SK-N-DZ (cell line): ENCODE measurements around the gene LRRC71.

Experiments
- DNase-seq: peaks from one replicate; pipeline ENCODE4 v3.0.0-alpha.2; 2015; ENCODE audit warnings: low spot score
- small RNA-seq, 2 experiments: library from RNA; depleted of rRNA; stranded (forward); fragments of <200 nt; gene quantifications; one replicate each; pipeline ENCODE3, GENCODE V24; 2014

LRRC71 gene

DNA sequence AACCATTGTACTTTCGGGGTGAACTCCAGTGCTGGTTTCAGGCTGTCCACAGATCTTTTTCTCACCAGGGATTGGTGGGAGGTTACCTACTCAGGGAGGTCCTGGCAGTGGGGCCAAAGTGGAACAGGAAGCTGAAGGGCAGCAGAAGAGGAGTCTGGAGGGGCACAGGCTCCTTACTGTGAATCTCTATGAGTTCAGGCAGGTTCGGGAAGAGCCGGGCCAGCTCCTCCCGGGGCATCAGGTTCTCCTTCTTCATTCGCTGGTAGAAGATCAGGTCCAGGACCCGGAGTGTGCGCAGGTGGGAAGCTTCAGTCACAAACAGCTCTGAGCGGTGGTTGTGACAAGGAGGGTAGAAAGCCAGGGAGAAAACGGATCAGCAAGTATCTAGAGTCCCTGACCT, 26.7 kb downstream of the LRRC71 start:
- no peak for DNase-seq

DNA sequence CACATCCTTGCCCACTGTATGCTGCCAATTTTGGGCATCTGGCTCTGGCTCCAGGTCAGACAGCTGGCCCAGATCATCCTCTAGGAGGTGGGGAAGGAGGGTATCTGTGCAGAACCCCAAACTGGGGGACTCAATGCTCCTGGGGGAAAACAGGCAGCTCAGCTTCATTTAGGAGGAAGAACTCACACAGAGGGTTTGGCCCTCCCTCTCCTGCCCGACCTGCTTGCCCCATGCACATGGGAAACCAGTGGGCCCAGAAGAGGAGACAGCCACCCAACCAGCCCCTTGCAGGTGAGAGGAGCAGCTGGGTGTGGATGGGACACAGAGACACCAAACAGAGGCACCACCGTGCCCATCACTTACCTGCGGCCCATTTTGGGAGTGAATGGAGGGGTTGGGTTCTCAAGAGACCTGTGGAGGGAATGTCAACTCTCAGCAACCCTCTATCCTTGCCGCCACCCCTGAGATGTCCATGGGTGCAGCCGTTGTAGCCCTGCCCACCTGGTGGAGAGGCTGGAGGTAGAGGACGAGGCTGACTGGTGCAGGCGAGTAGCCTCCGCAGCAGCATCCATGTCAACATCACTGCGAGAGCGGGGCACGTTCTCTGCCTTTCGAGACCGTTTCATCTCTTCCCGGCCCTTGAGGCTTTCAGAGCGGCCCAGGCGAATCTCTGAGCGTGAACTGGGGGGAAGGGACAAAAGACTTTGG, 27.5 kb downstream of the LRRC71 start:
- DNase-seq, result no peak

DNA sequence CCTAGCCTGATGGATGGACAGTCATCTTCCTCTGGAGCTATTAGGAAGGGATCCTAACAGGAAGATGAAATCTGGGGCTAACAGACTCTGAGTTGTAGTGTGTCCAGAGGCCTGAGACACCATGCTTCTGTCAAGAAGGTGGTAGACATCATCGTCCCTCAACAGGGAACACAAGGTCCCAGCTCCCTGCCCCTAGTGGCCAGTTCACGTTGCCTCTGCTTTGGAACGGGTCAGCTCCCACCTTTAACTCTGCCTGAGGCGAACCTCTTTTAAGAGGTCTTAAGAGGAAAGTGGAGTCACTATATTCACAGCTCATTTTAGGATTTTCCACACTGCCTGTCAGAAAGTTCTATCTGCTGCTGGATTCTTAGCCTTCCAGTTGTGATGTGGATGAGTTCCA, 28.3 kb downstream of the LRRC71 start:
- no peak for DNase-seq

DNA sequence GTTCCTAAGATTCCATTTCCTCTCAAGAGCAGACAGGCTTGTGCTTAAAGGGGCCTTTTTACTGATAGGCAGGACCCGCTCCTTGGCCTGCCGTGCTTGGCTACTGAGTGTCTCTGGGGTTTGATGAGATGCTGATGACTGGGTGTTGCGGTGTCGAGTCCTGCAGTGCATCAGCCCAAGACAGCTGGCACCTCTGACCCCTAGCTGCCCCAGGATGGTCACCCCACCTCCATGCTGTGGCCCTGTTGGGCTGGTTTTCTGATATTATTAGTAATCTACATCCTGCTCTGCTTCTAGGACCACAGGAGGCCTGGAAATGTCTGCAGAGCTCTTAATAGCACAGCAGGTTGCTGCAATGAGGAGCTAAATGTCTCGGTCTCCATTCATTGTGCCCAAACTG, 28.7 kb downstream of the LRRC71 start:
- DNase-seq, result no peak

DNA sequence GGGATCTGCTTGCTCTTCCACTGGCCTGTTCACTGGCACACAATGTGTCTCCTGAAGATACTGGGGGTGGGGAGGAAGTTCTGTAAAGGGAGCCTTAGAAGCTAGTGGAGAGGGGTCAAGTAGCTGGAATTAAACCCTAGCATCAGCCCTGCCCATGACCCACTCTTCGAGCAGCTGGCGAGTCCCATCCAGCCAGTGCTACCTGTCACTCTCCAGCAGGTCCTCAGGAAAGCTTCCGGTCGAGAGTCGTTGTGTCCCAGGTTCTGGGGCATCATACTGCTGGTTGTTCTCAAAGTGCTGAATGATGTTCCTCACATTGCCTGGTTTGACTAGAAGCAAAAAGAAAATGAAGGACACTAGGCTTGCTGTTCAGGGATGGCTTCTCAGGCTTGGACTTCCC, 30.9 kb downstream of the LRRC71 start:
- DNase-seq, result no peak

DNA sequence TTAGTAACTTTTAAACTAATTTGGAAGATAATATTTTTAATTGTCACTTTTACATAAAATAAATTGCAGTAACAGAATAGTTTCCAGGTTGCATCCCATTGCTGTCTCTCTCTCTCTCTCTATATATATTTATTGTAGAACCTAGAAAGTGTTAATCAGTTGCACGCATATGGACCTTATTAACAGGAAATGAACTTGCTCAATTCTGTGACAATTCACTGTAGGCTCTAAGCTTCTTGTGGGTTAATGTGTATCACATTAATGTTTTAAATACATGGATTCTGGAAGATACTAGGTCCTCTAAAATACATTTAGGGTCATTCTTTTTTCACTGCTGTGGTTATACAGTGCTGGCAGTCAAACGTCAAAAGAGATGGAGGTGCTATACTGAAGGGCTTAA, 33.1 kb downstream of the LRRC71 start:
- DNase-seq, result no peak

DNA sequence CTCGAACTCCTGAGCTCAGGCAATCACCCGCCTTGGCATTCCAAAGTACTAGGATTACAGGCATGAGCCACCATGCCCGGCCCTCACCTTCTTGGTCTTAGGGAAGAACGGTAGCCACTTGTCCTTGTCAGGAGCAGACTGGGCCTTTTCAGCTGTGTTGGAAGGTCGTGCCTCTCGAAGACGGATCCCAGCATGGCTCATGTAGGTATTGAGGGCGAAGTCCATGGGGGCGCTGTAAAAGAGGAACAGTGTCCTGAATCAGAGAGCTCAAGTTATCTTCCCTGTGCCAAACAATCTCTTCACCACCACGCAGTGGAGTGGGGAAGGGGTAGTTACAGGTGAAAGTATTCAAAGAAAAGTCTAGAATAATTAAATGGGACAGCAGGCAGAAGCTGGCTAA, 35.9 kb downstream of the LRRC71 start:
- DNase-seq, result no peak

DNA sequence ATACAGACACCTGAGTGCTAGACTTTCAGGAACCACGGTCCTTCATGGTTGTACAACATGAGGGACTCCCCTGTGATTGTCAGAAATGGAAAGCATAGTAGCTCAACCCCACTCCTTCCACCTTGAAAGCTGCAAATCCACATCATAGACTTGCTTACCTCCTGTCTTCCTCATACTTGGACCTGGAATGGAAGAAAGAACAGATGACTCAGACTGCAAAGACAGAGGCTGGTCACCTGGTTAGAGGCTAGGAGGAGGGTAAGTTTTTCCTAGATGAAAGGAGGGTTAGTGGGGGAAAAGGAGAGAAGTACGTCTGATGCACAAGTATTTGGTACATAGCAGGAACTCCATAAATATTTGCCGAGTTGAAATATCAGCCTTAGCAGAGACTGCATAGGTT, 37.2 kb downstream of the LRRC71 start:
- DNase-seq, result no peak

DNA sequence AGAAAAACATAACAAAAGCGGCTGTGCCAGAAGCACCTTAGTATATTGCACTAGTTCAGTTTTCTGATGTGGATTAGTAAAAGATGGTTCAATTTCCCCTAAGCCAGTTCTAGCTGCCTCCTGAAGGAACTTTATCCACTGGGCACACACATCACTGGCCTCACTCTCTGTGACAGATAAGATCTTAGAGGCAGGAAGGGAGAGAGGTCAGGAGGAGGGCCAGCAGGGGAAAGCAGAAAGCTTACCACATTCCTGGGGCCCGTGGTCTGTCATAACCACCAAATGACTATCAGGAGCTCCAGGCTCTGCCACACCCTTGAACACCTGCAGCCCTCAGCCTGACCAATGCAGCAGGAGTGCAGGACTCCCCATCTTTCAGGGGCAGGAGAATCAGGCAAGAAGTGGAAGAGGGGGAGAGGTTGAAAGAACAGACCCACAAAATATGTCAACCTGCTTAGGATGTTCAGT, 37.8 kb downstream of the LRRC71 start:
- no peak for DNase-seq

DNA sequence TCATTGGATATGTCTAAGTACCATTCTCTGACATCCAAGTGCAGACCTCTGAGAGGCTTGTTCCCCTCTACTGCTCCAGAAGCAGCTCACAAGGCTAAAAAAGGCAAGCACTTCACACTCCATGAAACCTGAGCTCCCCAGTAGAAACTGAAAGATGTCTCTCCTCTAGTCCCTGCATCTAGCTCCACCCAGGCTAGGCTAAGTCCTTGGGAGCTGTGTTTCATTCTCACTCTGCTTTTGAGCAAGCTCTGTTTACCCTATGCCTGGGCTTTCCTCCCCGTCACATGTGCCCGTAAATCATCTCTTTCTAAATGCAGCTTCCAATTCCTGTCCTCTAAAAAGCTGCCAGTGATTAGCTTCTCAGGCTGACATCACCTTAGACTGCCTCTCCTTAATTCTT, 39.0 kb downstream of the LRRC71 start:
- no peak for DNase-seq

DNA sequence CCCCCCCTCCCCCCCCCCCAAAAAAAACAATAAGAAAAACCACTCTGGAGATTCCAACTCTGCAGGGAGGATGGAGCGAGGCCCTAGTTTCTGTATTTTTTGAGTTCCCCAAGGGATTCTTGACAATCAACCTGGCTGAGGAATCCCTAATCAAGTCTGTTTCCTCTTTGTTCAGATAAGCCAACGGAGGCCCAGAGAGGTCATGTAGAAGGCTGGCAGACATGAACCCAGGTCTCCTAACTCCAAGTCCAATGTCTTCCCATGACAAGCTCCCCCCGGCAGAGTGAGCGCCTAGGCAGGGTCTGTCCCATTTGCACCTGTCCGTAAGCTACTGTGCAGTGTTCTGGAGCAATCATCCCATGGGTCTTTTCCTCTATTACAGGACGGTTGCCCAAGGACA, 39.5 kb downstream of the LRRC71 start:
- DNase-seq, result no peak

DNA sequence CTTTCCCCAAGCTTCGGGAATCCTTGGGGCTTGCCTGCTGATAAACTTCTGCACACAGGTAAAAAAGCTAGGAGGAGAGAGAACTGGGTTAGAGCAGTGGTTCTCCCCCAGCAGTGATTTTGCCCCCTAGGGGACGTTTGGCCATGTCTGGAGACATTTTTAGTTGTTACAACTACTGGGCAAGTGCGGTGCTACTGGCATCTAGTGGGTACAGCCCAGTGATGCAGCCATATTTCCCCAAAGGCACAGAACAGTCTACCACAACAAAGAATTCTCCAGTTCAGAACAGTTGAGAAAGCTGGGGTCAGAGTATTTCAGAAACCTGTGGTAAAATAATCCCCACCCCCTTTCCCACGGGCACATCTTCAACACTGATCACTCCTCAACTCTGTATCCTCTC, 41.3 kb downstream of the LRRC71 start:
- no peak for DNase-seq

DNA sequence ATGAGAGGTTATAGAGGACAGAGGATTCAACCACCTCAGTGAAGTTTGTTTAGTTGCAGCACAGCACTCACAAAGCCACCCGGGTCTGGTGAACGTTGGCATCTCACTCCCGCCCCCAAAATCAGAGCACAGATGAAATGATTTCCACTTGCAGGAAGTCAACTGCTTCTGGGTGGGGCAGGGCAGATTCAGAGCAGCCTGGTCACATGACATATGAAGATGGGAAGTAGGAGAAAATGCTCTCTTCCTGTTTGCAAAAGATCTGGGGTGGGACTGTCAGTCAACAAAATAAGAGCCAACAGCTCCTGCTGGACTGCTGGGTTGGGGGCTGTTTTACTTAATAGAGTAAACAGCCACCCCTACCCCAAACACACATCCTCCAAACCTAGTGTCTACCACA, 43.2 kb downstream of the LRRC71 start:
- DNase-seq, result no peak

DNA sequence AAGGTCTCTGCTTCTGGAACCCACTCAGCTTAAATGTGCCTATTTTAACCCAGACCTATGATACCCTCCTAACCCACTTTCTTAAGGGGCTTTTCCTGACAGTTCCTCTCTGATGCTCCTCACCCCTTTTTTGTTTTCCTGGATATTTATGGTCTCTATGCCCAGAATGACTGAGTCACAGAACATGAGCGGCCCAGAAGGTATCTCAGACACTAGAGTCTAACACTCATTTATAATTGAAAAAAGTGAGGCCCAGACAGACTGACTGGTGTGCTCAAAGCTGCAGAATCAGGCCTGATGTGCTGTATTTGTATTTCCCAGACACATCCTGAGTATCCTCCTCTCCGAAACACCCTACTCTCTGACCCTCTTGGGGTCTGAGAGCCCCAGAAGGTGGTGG, 44.0 kb downstream of the LRRC71 start:
- DNase-seq, result no peak

DNA sequence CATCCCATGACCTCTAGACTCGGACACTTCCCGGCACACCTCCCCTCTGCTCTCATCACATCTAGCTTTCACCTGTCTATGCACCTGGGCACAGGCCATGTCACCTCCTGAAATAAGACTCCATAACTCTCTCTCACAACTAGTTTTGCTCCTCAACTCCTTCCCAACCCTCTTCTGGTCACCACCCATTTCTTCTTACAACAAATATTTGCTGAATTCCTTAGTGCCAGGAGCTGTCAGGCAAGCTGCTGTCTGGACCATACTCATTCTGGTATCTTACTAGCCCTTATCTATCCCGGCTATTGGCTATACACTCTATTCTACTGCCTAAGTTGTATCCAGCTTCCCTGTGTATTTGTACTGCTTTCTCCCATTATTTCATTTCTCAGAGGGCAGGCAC, 49.1 kb downstream of the LRRC71 start:
- DNase-seq, result no peak

DNA sequence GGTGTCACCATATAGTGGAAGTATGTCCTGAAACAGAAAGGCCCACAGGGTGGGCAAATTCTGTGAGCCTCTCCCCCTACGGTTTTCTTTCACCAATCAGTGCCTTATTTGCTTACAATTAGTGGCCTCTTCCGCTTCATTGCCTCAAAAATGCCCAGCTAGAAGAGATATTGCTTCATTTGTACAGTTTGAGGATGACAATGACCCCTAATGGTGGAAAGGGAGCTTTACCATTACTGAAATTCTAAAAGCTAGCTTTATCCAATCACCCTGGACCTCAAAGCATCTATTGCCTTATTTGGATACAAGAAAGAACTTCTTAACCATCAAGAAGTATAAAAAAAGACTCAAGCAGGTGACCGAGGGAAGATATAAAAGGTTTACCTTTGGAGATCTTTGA, 49.6 kb downstream of the LRRC71 start:
- no peak for DNase-seq

DNA sequence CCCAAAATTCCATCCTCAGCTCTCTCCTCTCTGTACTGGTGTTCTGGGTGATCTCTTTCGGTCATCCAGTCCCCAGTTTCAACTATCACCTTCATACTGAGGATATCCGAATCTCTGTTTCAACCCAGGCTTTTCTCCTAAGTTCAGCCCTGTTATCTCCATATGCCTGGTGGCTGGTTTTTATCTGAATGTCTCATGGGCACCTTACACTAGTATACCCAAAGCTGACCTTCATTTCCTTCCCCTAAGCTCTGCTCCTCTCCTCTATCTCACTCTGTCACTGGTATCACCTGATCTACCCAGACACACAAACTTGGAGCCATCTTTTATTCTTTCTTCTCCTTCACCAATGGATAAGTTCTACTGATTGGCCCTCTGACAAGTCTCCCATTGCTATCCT, 53.0 kb downstream of the LRRC71 start:
- no peak for DNase-seq

DNA sequence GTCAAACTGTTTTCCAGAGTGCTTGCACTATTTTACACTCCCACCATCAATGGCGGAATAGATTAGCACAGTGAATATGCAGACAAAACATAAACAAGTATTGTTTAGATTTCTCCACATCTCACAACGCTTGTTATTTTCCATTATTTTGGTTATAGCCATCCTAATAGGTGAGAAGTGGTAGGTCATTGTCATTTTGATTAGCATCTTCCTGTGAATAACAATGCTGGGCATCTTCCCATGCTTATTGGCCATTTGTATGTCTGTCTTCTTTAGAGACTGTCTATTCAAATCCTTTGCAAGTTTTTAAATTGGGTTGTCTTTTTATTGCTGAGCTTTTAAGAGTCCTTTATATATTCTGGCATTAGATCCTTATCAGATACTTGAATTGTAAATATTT, 54.7 kb downstream of the LRRC71 start:
- no peak for DNase-seq

DNA sequence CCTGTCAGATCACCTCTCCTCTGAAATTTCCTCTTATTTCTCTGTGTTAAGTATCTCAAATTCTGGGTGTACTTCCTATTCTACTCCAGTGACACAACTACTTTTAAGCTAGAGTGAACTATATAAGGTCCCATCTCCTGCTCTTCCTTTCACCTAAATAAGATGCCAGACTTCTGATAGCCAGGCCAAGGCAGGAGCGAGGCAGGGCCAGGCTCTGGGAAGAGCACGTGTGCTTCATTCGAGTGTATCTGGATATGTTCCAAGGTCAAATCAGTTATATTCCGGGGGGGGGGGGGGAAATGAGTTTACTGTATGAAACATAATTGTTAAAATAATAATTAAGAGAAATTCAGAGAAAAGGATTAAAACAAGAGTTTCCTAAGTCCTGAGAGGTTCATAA, 60.1 kb downstream of the LRRC71 start:
- DNase-seq, result no peak

Small RNAs within 50 kb of the gene (small RNA-seq; reads per million reads assigned to genes)
- gene MIR765, result 0 to 0.03 reads per million in 2 experiments
